Keratinocyte (primary cell): Measurements from ENCODE around the gene SLC9A7. TPM values are rescaled to one million over a fixed set of nuclear protein-coding genes. Genes with fewer than 3 reads are reported as not detected.
"Not testable (repeated sequence)": the region's sequence is repeated elsewhere in the genome, so short reads cannot be mapped to it uniquely, and the experiment has no call there.

ENCODE experiments used
- DNase-seq: peaks from one replicate; pipeline ENCODE4 v3.0.0-alpha.2; 2011; ENCODE audit warnings: low read depth, missing footprints, low spot score
- FAIRE-seq: peaks from 2 replicates; lab custom pipeline; 2011; peaks lifted over from hg19 to GRCh38; lab: Jason Lieb, UNC
- H2AFZ ChIP-seq: 2 replicates; pipeline ENCODE4 v1.6.0; 2012; ENCODE audit warnings: low read length, control low read depth, inconsistent platforms; ENCODE audit not compliant: control insufficient read depth
- H3K27ac ChIP-seq: 2 replicates; pipeline ENCODE4 v1.5.1; 2011; ENCODE audit warnings: low read length; ENCODE audit not compliant: control insufficient read depth, insufficient read depth
- H3K27me3 ChIP-seq: 3 replicates; pipeline ENCODE4 v1.6.0; 2011; ENCODE audit warnings: low read length; ENCODE audit not compliant: control insufficient read depth, insufficient read depth; ENCODE audit errors: extremely low read depth
- H3K36me3 ChIP-seq, 2 experiments: 2 replicates in 1 of 2; 3 replicates in 1 of 2; pipeline ENCODE4 v1.5.1; 2011; ENCODE audit warnings: low read length in 2 of 2, mild to moderate bottlenecking in 1 of 2; ENCODE audit not compliant: control insufficient read depth in 2 of 2, insufficient read depth in 2 of 2; ENCODE audit errors: extremely low read depth in 1 of 2
- H3K4me1 ChIP-seq: 3 replicates; pipeline ENCODE4 v1.5.1; 2011; ENCODE audit warnings: low read length; ENCODE audit not compliant: control insufficient read depth, insufficient read depth; ENCODE audit errors: extremely low read depth
- H3K4me2 ChIP-seq: 3 replicates; pipeline ENCODE4 v1.6.0; 2011; ENCODE audit warnings: low read depth, low read length; ENCODE audit not compliant: control insufficient read depth, insufficient read depth; ENCODE audit errors: extremely low read depth
- H3K4me3 ChIP-seq, 3 experiments: fragments of 200-600 bp in 1 of 3; sonication (generic) in 1 of 3; 2 replicates in 2 of 3; 3 replicates in 1 of 3; pipeline ENCODE4 v1.5.1; 2011 to 2016; ENCODE audit warnings: low read length in 3 of 3, mild to moderate bottlenecking in 3 of 3, control low read depth in 2 of 3, inconsistent platforms in 1 of 3, low read depth in 1 of 3, mixed read lengths in 1 of 3, mixed run types in 1 of 3, moderate library complexity in 1 of 3; ENCODE audit not compliant: control insufficient read depth in 2 of 3, insufficient read depth in 2 of 3; ENCODE audit errors: extremely low read depth in 1 of 3
- H3K79me2 ChIP-seq: 2 replicates; pipeline ENCODE4 v1.6.0; 2012; ENCODE audit warnings: low read length; ENCODE audit not compliant: control insufficient read depth, insufficient read depth
- H3K9ac ChIP-seq: 3 replicates; pipeline ENCODE4 v1.6.0; 2011; ENCODE audit warnings: low read length; ENCODE audit not compliant: control insufficient read depth, insufficient read depth; ENCODE audit errors: extremely low read depth
- H3K9me1 ChIP-seq: 3 replicates; pipeline ENCODE4 v1.6.0; 2011; ENCODE audit warnings: low read length; ENCODE audit not compliant: control insufficient read depth, insufficient read depth; ENCODE audit errors: extremely low read depth
- H3K9me3 ChIP-seq: 2 replicates; pipeline ENCODE4 v1.5.1; 2012; ENCODE audit warnings: low read depth, low read length; ENCODE audit not compliant: control insufficient read depth
- H4K20me1 ChIP-seq: 3 replicates; pipeline ENCODE4 v1.6.0; 2011; ENCODE audit warnings: low read length; ENCODE audit not compliant: control insufficient read depth, insufficient read depth; ENCODE audit errors: extremely low read depth
- CTCF ChIP-seq, 3 experiments: IDR thresholded peaks in 1 of 3; conservative IDR thresholded peaks in 1 of 3; optimal IDR thresholded peaks in 1 of 3; 2 replicates in 2 of 3; 3 replicates in 1 of 3; pipeline versions ENCODE3 to v1.5.1; 2011; ENCODE audit warnings: low read length in 3 of 3, mild to moderate bottlenecking in 3 of 3, moderate library complexity in 2 of 3, control low read depth in 1 of 3, inconsistent platforms in 1 of 3; ENCODE audit not compliant: insufficient read depth in 2 of 3; ENCODE audit errors: extremely low read depth in 1 of 3
- EZH2 ChIP-seq: IDR thresholded peaks from one replicate; pipeline ENCODE4 v1.6.1; 2012; ENCODE audit warnings: inconsistent platforms, mild to moderate bottlenecking, low read length, moderate library complexity
- dilution Hi-C: fragments of 300-500 bp; cut with MboI; formaldehyde crosslinking; loops from one replicate; pipeline ENCODE4 v1.7.0; 2020; ENCODE audit warnings: low sequenced_read_pairs; ENCODE audit not compliant: extremely low pct_ligation_motif_present
- polyA plus RNA-seq, 5 experiments: library from polyadenylated mRNA; depleted of rRNA in 3 of 5; stranded (reverse) in 3 of 5; stranded (forward) in 1 of 5; unstranded in 1 of 5; fragments of >200 nt; gene quantifications; 1 replicate in 1 of 5; 2 replicates in 3 of 5; 3 replicates in 1 of 5; pipeline versions ENCODE4 v1.2.1 to v1.2.3, GENCODE V29; 2011 to 2012; ENCODE audit warnings: missing spikeins in 2 of 5, low read depth in 1 of 5, low replicate concordance in 1 of 5

Gene SLC9A7
- polyA plus RNA-seq, 1 donor (not counting 4 experiments of a cell fraction or from before 2014, with no cell fraction given) = 8.1 TPM

- FAIRE-seq (peak; percentile 44), DNase-seq (no peak)
- Histone ChIP-seq H3K4me1 (peaks cover 24% of the 10 kb centered on the region), H3K9ac (peak overlapping the region; percentile 52), H4K20me1 (no peaks in the 10 kb centered on the region), H3K4me3 (peak overlapping the region in 1 of 3 experiments; percentile 49), H3K79me2 (no peaks in the 10 kb centered on the region), H3K9me1 (no peaks in the 10 kb centered on the region), H3K27me3 (no peaks in the 10 kb centered on the region), H3K4me2 (peak overlapping the region; percentile 79), H3K9me3 (no peaks in the 10 kb centered on the region), H3K27ac (peak overlapping the region; percentile 88), H2AFZ (no peak overlapping the region), H3K36me3 (no peaks in the 10 kb centered on the region)
- TF ChIP-seq CTCF (optimal IDR thresholded peaks at IDR 0.05 in 1 of 3, IDR thresholded peaks at IDR 0.05 in 1 of 3, conservative IDR thresholded peaks at IDR 0.05 in 1 of 3; ENCODE audit: extremely low read depth in 1 of 3, insufficient read depth in 2 of 3, low read length in 3 of 3) (no peak), EZH2 (no peak)
- dilution Hi-C loops = no loop called here
These were observed 33.2 kb upstream of the SLC9A7 start for GRCh38 chrX:46791927-46792809.

- Histone ChIP-seq H3K27me3 (no peaks in the 10 kb centered on the region), H4K20me1 (no peaks in the 10 kb centered on the region), H3K36me3 (no peaks in the 10 kb centered on the region), H2AFZ (peak overlapping the region; percentile 51), H3K9ac (no peak overlapping the region), H3K4me2 (no peak overlapping the region), H3K79me2 (no peaks in the 10 kb centered on the region), H3K4me3 (no peak overlapping the region), H3K27ac (no peak overlapping the region), H3K9me3 (no peaks in the 10 kb centered on the region), H3K4me1 (peaks cover 24% of the 10 kb centered on the region), H3K9me1 (no peaks in the 10 kb centered on the region)
- dilution Hi-C loops = no loop called here
- DNase-seq = no peak
- no peak for FAIRE-seq
- TF ChIP-seq CTCF (optimal IDR thresholded peaks at IDR 0.05 in 1 of 3, IDR thresholded peaks at IDR 0.05 in 1 of 3, conservative IDR thresholded peaks at IDR 0.05 in 1 of 3; ENCODE audit: extremely low read depth in 1 of 3, insufficient read depth in 2 of 3, low read length in 3 of 3) (no peak), EZH2 (no peak)
These were observed 30.0 kb upstream of the SLC9A7 start for GRCh38 chrX:46788902-46789301.

- H3K36me3 ChIP-seq, H3K4me3 ChIP-seq, H3K27me3 ChIP-seq, H3K79me2 ChIP-seq, H2AFZ ChIP-seq, H4K20me1 ChIP-seq, H3K9me3 ChIP-seq, H3K4me2 ChIP-seq, H3K9me1 ChIP-seq, H3K9ac ChIP-seq, DNase-seq, dilution Hi-C loops, H3K4me1 ChIP-seq, H3K27ac ChIP-seq, FAIRE-seq: not testable (repeated sequence)
These were observed 25.5 kb upstream of the SLC9A7 start for GRCh38 chrX:46784437-46784836.
